SK-N-SH treated with all-trans-retinoic acid at 6 μM for 48 hours (cell line): ENCODE results near the gene CXCL1.

Source experiments
- CREB5 ChIP-seq: fragments of 250-450 bp; sonication (Bioruptor Pico); IDR thresholded peaks from 2 replicates; pipeline ENCODE4 v1.5.1; 2020; ENCODE audit warnings: low read depth, mild to moderate bottlenecking, moderate library complexity
- CSRNP3 ChIP-seq: fragments of 250-450 bp; sonication (Bioruptor Pico); IDR thresholded peaks from 2 replicates; pipeline ENCODE4 v1.5.1; 2021; ENCODE audit warnings: mild to moderate bottlenecking, moderate library complexity
- PATZ1 ChIP-seq: fragments of 250-450 bp; sonication (Bioruptor Pico); IDR thresholded peaks from 2 replicates; pipeline ENCODE4 v1.8.0; 2020; ENCODE audit warnings: mild to moderate bottlenecking, moderate library complexity, borderline replicate concordance
- PPARA ChIP-seq: fragments of 250-450 bp; sonication (Bioruptor Pico); IDR thresholded peaks from 2 replicates; pipeline ENCODE4 v1.5.0; 2020; ENCODE audit warnings: mild to moderate bottlenecking, borderline replicate concordance
- SNAI2 ChIP-seq: fragments of 250-450 bp; sonication (Bioruptor Pico); IDR thresholded peaks from 2 replicates; pipeline ENCODE4 v1.5.0; 2020; ENCODE audit warnings: mild to moderate bottlenecking, moderate library complexity
- TOX ChIP-seq: fragments of 250-450 bp; sonication (Bioruptor Pico); IDR thresholded peaks from 2 replicates; pipeline ENCODE4 v1.8.0; 2021; ENCODE audit warnings: mild to moderate bottlenecking, moderate library complexity, borderline replicate concordance
- TSHZ2 ChIP-seq: fragments of 250-450 bp; sonication (Bioruptor Pico); IDR thresholded peaks from 2 replicates; pipeline ENCODE4 v1.5.0; 2020; ENCODE audit warnings: mild to moderate bottlenecking, moderate library complexity
- ZFP30 ChIP-seq: fragments of 450-650 bp; formaldehyde crosslinking; IDR thresholded peaks from 2 replicates; pipeline ENCODE4 v1.5.0; 2022; ENCODE audit warnings: mild to moderate bottlenecking, moderate library complexity
- ZNF8 ChIP-seq: fragments of 450-650 bp; formaldehyde crosslinking; IDR thresholded peaks from 2 replicates; pipeline ENCODE4 v1.5.0; 2020; ENCODE audit warnings: mild to moderate bottlenecking, moderate library complexity

- TF ChIP-seq TSHZ2: no peak
- no peak for TF ChIP-seq ZFP30 (CRISPR knock-in tag)
- no peak for TF ChIP-seq CSRNP3
- no peak for TF ChIP-seq PATZ1 (CRISPR knock-in tag)
- no peak for TF ChIP-seq SNAI2
- TF ChIP-seq CREB5 (CRISPR knock-in tag): no peak
- no peak for TF ChIP-seq ZNF8 (CRISPR knock-in tag)
- TF ChIP-seq PPARA (CRISPR knock-in tag): no peak
- no peak for TF ChIP-seq TOX (CRISPR knock-in tag)
These were observed 21.5 kb upstream of the CXCL1 start for GRCh38 chr4:73847526-73848182.
